HFFc6 (cell line): ENCODE measurements around the gene ODAD2. TPM values are rescaled to one million over a fixed set of nuclear protein-coding genes. Genes with fewer than 3 reads are reported as not detected.

Source experiments
- DNase-seq: peaks from one replicate; pipeline ENCODE4 v3.0.0-alpha.2; 2018
- H3K27ac Mint-ChIP-seq: 2 replicates; pipeline ENCODE4 v1.8.0; 2020; ENCODE audit warnings: mild to moderate bottlenecking, mixed read lengths
- H3K27me3 Mint-ChIP-seq: 2 replicates; pipeline ENCODE4 v1.8.0; 2021; ENCODE audit warnings: mild to moderate bottlenecking, moderate library complexity, mixed read lengths; ENCODE audit not compliant: insufficient read depth
- H3K36me3 Mint-ChIP-seq: 2 replicates; pipeline ENCODE4 v1.8.0; 2021; ENCODE audit warnings: low read depth, mixed read lengths
- H3K4me1 Mint-ChIP-seq: 2 replicates; pipeline ENCODE4 v1.8.0; 2020; ENCODE audit warnings: low read depth, mixed read lengths
- H3K4me3 Mint-ChIP-seq: 2 replicates; pipeline ENCODE4 v1.8.0; 2020; ENCODE audit warnings: mild to moderate bottlenecking, moderate library complexity, mixed read lengths
- H3K9me3 Mint-ChIP-seq: 2 replicates; pipeline ENCODE4 v1.8.0; 2020; ENCODE audit warnings: mild to moderate bottlenecking, mixed read lengths
- CTCF ChIP-seq: fragments of 200-600 bp; sonication (generic); IDR thresholded peaks from 2 replicates; pipeline ENCODE4 v1.5.0; 2021; ENCODE audit warnings: antibody characterized with exemption, mild to moderate bottlenecking
- total RNA-seq, 6 experiments: library from RNA; stranded (reverse); fragmentation: NEBNext Ultra II Directional; extraction: Animal tissue kit (Norgen Biotek cat#: 25700); gene quantifications; 2 replicates in 1 of 6; 3 replicates in 5 of 6; pipeline ENCODE4 v1.2.3, GENCODE V29; 2021

The ODAD2 gene
- total RNA-seq, 6 experiments from 2014 or later = 10.3 to 17.5 (median 12.4) TPM

- Mint-ChIP-seq H3K9me3 (no peaks in the 10 kb centered on the region), H3K36me3 (no peaks in the 10 kb centered on the region), H3K27ac (no peak overlapping the region), H3K4me3 (no peak overlapping the region), H3K27me3 (peaks cover 3% of the 10 kb centered on the region), H3K4me1 (no peaks in the 10 kb centered on the region)
- no peak for TF ChIP-seq CTCF
- no peak for DNase-seq
Measured at GRCh38 chr10:28020993-28021982, 22.4 kb upstream of the ODAD2 start.

GRCh38 chr10:28020080-28020860, 21.4 kb upstream of the ODAD2 start:
- DNase-seq = no peak
- no peaks in the 10 kb centered on the region for H3K36me3 Mint-ChIP-seq
- no peak overlapping the region for H3K4me3 Mint-ChIP-seq
- no peaks in the 10 kb centered on the region for H3K4me1 Mint-ChIP-seq
- no peak overlapping the region for H3K27ac Mint-ChIP-seq
- peaks cover 3% of the 10 kb centered on the region for H3K27me3 Mint-ChIP-seq
- no peaks in the 10 kb centered on the region for H3K9me3 Mint-ChIP-seq
- no peak for TF ChIP-seq CTCF

- Mint-ChIP-seq H3K27ac (no peak overlapping the region), H3K36me3 (no peaks in the 10 kb centered on the region; the same call in 1 of the 2 replicates), H3K4me3 (no peak overlapping the region), H3K9me3 (no peaks in the 10 kb centered on the region), H3K27me3 (no peaks in the 10 kb centered on the region; the same call in 1 of the 2 replicates), H3K4me1 (peaks cover 18% of the 10 kb centered on the region)
- no peak for DNase-seq
- no peak for TF ChIP-seq CTCF
Measured at GRCh38 chr10:28014651-28015050, 15.8 kb upstream of the ODAD2 start.

GRCh38 chr10:28012990-28013515, 14.2 kb upstream of the ODAD2 start:
- DNase-seq = no peak
- Mint-ChIP-seq H3K4me1 (peaks cover 29% of the 10 kb centered on the region), H3K9me3 (no peaks in the 10 kb centered on the region), H3K36me3 (no peaks in the 10 kb centered on the region; the same call in 1 of the 2 replicates), H3K27me3 (peaks cover under 1% of the 10 kb centered on the region; the same call in 1 of the 2 replicates), H3K4me3 (no peak overlapping the region), H3K27ac (no peak overlapping the region)
- no peak for TF ChIP-seq CTCF

GRCh38 chr10:28010821-28011220, 11.9 kb upstream of the ODAD2 start:
- no peak overlapping the region for H3K27ac Mint-ChIP-seq

More at GRCh38 chr10:28010821-28011220, 11.9 kb upstream of the ODAD2 start:
- DNase-seq = no peak
- Mint-ChIP-seq H3K36me3 (no peaks in the 10 kb centered on the region; the same call in 1 of the 2 replicates), H3K4me1 (peaks cover 35% of the 10 kb centered on the region), H3K9me3 (no peaks in the 10 kb centered on the region), H3K27me3 (peaks cover 1% of the 10 kb centered on the region; the same call in 1 of the 2 replicates), H3K4me3 (no peak overlapping the region)
- no peak for TF ChIP-seq CTCF
